ENCODE data around the gene OR52R1. TPM values are rescaled to one million over a fixed set of nuclear protein-coding genes. Genes with fewer than 3 reads are reported as not detected.

Gene OR52R1
- total RNA-seq, 1 experiment from 2014 or later = not detected

DNA sequence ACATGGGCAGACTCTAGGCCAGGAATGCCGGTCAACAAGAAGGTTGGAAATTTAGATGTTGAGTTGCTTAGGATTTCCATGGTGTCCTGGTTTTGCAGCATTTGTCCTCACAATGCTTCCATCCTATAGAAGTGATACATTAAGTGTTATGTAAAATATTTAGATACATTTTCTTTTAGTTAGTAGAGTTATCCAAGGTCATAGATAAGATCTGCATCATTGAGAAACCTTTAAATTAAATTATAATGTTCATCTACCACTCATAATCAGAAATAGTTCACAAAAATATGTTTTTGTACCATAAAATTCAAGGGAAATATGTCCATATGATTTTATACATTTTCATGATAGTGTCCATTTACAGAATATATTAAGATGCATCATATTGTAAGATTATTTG is 34.3 kb downstream of the OR52R1 start, which contains the start of gene OR51F1:
TSS of gene OR51F1 (minus strand) at position 101 of the 400 bp plus-strand sequence. CDS start at position 101, 0 bp downstream.
- DNase-seq = no peak
- Histone ChIP-seq H3K9ac (ENCODE audit: low read length) (no peak within 1 kb of the TSS), H4K20me1 (ENCODE audit: low read length) (no peaks in the 10 kb centered on the region), H3K9me3 (ENCODE audit: low read length) (no peaks in the 10 kb centered on the region), H3K4me3 (ENCODE audit: low read length) (no peak within 1 kb of the TSS), H3K4me1 (ENCODE audit: insufficient read depth, low read length) (no peaks in the 10 kb centered on the region), H3K9me2 (replicated peaks; ENCODE audit: low read length) (no peaks in the 10 kb centered on the region), H3F3A (ENCODE audit: low read length, unreplicated experiment) (no peaks in the 10 kb centered on the region), H3K4me2 (ENCODE audit: low read length) (no peak within 1 kb of the TSS), H3K79me2 (ENCODE audit: low read length) (no peaks in the 10 kb centered on the region), H3K27me3 (ENCODE audit: low read length) (no peaks in the 10 kb centered on the region), H3K27ac (ENCODE audit: low read length) (no peak within 1 kb of the TSS), H2AFZ (ENCODE audit: low read length) (no peak within 1 kb of the TSS), H3K36me3 (ENCODE audit: low read depth, low read length) (no peaks in the 10 kb centered on the region)
- BruUV-seq (replicated peaks) = no TSS peak
- CTCF ChIA-PET = no interaction called here
- no peak for ATAC-seq
- intact Hi-C loops (cut with micrococcal nuclease) = no loop called here
- POLR2A ChIA-PET (ENCODE audit: unreplicated experiment) = no interaction called here
- TF ChIP-seq, protein P1, sequence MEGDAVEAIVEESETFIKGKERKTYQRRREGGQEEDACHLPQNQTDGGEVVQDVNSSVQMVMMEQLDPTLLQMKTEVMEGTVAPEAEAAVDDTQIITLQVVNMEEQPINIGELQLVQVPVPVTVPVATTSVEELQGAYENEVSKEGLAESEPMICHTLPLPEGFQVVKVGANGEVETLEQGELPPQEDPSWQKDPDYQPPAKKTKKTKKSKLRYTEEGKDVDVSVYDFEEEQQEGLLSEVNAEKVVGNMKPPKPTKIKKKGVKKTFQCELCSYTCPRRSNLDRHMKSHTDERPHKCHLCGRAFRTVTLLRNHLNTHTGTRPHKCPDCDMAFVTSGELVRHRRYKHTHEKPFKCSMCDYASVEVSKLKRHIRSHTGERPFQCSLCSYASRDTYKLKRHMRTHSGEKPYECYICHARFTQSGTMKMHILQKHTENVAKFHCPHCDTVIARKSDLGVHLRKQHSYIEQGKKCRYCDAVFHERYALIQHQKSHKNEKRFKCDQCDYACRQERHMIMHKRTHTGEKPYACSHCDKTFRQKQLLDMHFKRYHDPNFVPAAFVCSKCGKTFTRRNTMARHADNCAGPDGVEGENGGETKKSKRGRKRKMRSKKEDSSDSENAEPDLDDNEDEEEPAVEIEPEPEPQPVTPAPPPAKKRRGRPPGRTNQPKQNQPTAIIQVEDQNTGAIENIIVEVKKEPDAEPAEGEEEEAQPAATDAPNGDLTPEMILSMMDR (conservative IDR thresholded peaks at IDR 0.05; ENCODE audit: low read depth, low read length) = no peak

DNA sequence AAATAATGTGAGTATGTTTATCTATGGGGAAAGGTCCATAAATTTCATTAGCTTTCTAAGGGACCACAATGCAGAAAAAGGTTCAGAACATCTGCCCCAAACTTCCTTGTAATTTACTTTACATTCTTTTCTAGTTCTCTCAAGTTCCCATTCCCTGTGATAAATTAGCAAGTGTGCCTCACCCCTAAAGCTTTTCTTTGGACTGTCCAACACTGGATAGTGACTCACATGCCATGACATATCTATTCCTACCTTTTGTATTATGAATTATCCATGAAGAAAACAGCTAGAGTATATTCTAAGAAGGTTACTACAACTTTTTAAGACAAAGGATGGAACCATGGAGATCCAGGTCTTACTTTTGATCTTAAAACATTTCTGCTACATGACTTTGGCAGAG is 36.1 kb downstream of the OR52R1 start:
- Histone ChIP-seq H3K79me2 (ENCODE audit: low read length) (no peaks in the 10 kb centered on the region), H2AFZ (ENCODE audit: low read length) (no peak overlapping the region), H4K20me1 (ENCODE audit: low read length) (no peaks in the 10 kb centered on the region), H3K9me2 (replicated peaks; ENCODE audit: low read length) (no peaks in the 10 kb centered on the region), H3K27me3 (ENCODE audit: low read length) (no peaks in the 10 kb centered on the region), H3K27ac (ENCODE audit: low read length) (no peak overlapping the region), H3F3A (ENCODE audit: low read length, unreplicated experiment) (no peaks in the 10 kb centered on the region), H3K9me3 (ENCODE audit: low read length) (no peaks in the 10 kb centered on the region), H3K4me1 (ENCODE audit: insufficient read depth, low read length) (no peaks in the 10 kb centered on the region), H3K4me3 (ENCODE audit: low read length) (no peak overlapping the region), H3K4me2 (ENCODE audit: low read length) (no peak overlapping the region), H3K36me3 (ENCODE audit: low read depth, low read length) (no peaks in the 10 kb centered on the region), H3K9ac (ENCODE audit: low read length) (no peak overlapping the region)
- ChIA-PET CTCF (no interaction called here), POLR2A (ENCODE audit: unreplicated experiment) (no interaction called here)
- no TSS peak for BruUV-seq (replicated peaks)
- intact Hi-C loops (cut with micrococcal nuclease) = no loop called here
- ATAC-seq (no peak), DNase-seq (no peak)
- TF ChIP-seq, protein P1 (conservative IDR thresholded peaks at IDR 0.05; ENCODE audit: low read depth, low read length) = no peak
- TF ChIP-seq EZH2phosphoT487 (IDR thresholded peaks at IDR 0.05; ENCODE audit: borderline replicate concordance, low read length) (no peak), EZH2 (IDR thresholded peaks at IDR 0.05; ENCODE audit: low read length, unreplicated experiment) (no peak)

DNA sequence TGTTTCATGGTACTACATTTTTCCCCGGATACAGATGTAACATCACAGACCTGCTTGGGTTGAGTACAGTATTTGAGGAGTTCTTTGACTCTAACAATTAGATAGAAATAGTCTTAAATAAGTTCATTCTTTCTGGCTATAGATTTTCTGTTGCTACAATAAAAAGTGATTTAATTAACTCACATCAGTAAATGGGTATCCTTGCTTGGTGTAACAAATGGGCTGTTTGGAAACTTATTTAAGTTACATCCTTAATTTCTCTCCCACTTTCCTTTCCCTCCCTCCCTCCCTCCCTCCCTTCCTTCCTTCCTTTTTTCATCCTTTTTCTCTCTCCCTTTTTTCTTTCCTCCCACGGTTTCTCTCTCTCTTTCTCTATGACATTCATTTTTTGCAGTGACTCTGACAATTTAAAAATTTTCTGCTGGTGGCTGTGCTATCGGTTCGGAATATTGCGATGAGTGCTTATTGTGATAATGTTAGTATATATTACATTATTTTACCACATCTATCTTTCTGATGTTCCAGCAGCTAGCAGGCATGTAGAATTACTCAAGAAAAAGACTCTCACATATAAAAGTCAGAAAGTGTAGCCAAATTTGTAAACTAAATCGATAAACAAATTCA is 37.6 kb downstream of the OR52R1 start:
- H3F3A ChIP-seq (ENCODE audit: low read length, unreplicated experiment) = no peaks in the 10 kb centered on the region
- BruUV-seq (replicated peaks) = no TSS peak
- H2AFZ ChIP-seq (ENCODE audit: low read length) = no peak overlapping the region
- H3K36me3 ChIP-seq (ENCODE audit: low read depth, low read length) = no peaks in the 10 kb centered on the region
- H3K4me2 ChIP-seq (ENCODE audit: low read length) = no peak overlapping the region
- no peaks in the 10 kb centered on the region for H3K79me2 ChIP-seq (ENCODE audit: low read length)
- DNase-seq (no peak), ATAC-seq (no peak)
- intact Hi-C loops (cut with micrococcal nuclease) = no loop called here
- no peaks in the 10 kb centered on the region for H3K4me1 ChIP-seq (ENCODE audit: insufficient read depth, low read length)
- TF ChIP-seq, protein P1 (conservative IDR thresholded peaks at IDR 0.05; ENCODE audit: low read depth, low read length) = no peak
- TF ChIP-seq EZH2 (IDR thresholded peaks at IDR 0.05; ENCODE audit: low read length, unreplicated experiment) (no peak), EZH2phosphoT487 (IDR thresholded peaks at IDR 0.05; ENCODE audit: borderline replicate concordance, low read length) (no peak)
- H3K9me3 ChIP-seq (ENCODE audit: low read length) = no peaks in the 10 kb centered on the region
- ChIA-PET POLR2A (ENCODE audit: unreplicated experiment) (no interaction called here), CTCF (no interaction called here)
- H3K9me2 ChIP-seq (replicated peaks; ENCODE audit: low read length) = no peaks in the 10 kb centered on the region
- H3K4me3 ChIP-seq (ENCODE audit: low read length) = no peak overlapping the region
- H4K20me1 ChIP-seq (ENCODE audit: low read length) = no peaks in the 10 kb centered on the region
- no peak overlapping the region for H3K9ac ChIP-seq (ENCODE audit: low read length)
- no peaks in the 10 kb centered on the region for H3K27me3 ChIP-seq (ENCODE audit: low read length)
- H3K27ac ChIP-seq (ENCODE audit: low read length) = no peak overlapping the region

Data from PC-3 (cell line).